IMR-90 (cell line): ENCODE data around the gene BIK. TPM values are rescaled to one million over a fixed set of nuclear protein-coding genes. Genes with fewer than 3 reads are reported as not detected.

Source experiments
- ATAC-seq: fragments of 200-7000 bp; cut with Tn5 transposase; 2 replicates; pipeline ENCODE4 v1.9.1; 2020; ENCODE audit warnings: low read depth, mild to moderate bottlenecking, moderate library complexity
- BruUV-seq: library from RNA; stranded (reverse); fragments of 400-500 nt; replicated peaks from 2 replicates; lab custom pipeline; 2021; lab: Mats Ljungman, UMichigan
- CTCF ChIA-PET: fragments of 300-600 bp; formaldehyde crosslinking; extraction: SDS; loops from one replicate; lab custom pipeline; 2021; ENCODE audit warnings: antibody characterized with exemption; lab: Yijun Ruan, JAX
- POLR2A ChIA-PET: fragments of 300-600 bp; sonication (Branson Sonifier 250); formaldehyde crosslinking; loops from one replicate; lab custom pipeline; 2022; ENCODE audit warnings: antibody characterized with exemption; ENCODE audit not compliant: unreplicated experiment; lab: Charles Lee
- DNase-seq: peaks from one replicate; pipeline ENCODE4 v3.0.0; 2013
- H2AFZ ChIP-seq: replicated peaks from 2 replicates; pipeline ENCODE3; 2013; ENCODE audit warnings: low read length, mild to moderate bottlenecking; ENCODE audit not compliant: poor library complexity
- H2AK5ac ChIP-seq: 2 replicates; pipeline ENCODE4 v1.6.1; 2013; ENCODE audit warnings: low read depth, low read length, inconsistent platforms
- H2AK9ac ChIP-seq: replicated peaks from 2 replicates; pipeline ENCODE3; 2013; ENCODE audit warnings: mild to moderate bottlenecking, low read depth, low read length, moderate library complexity; ENCODE audit not compliant: poor library complexity
- H2BK120ac ChIP-seq: 2 replicates; pipeline ENCODE4 v1.6.1; 2013; ENCODE audit warnings: low read depth, low read length, inconsistent platforms
- H2BK15ac ChIP-seq: 3 replicates; pipeline ENCODE4 v1.6.1; 2013; ENCODE audit warnings: low read depth, low read length, inconsistent platforms
- H2BK20ac ChIP-seq: 2 replicates; pipeline ENCODE4 v1.6.1; 2013; ENCODE audit warnings: low read depth, mild to moderate bottlenecking, inconsistent platforms, low read length, moderate library complexity
- H2BK5ac ChIP-seq: 2 replicates; pipeline ENCODE4 v1.6.1; 2013; ENCODE audit warnings: mild to moderate bottlenecking, low read depth, low read length, inconsistent platforms; ENCODE audit not compliant: poor library complexity, severe bottlenecking
- H3K14ac ChIP-seq: replicated peaks from 2 replicates; pipeline ENCODE4 v1.6.1; 2013; ENCODE audit warnings: low read depth, low read length, inconsistent platforms
- H3K18ac ChIP-seq: 2 replicates; pipeline ENCODE4 v1.6.1; 2013; ENCODE audit warnings: low read depth, low read length, control low read depth
- H3K23ac ChIP-seq: 2 replicates; pipeline ENCODE4 v1.6.1; 2013; ENCODE audit warnings: low read depth, low read length, inconsistent platforms
- H3K27ac ChIP-seq: 2 replicates; pipeline ENCODE4 v1.5.1; 2013; ENCODE audit warnings: mild to moderate bottlenecking, control low read depth, low read length; ENCODE audit not compliant: insufficient read depth
- H3K27me3 ChIP-seq: 2 replicates; pipeline ENCODE4 v1.6.1; 2013; ENCODE audit warnings: low read length; ENCODE audit not compliant: control insufficient read depth, insufficient read depth
- H3K36me3 ChIP-seq: 2 replicates; pipeline ENCODE4 v1.6.1; 2013; ENCODE audit warnings: low read length, mixed read lengths; ENCODE audit not compliant: control insufficient read depth, insufficient read depth
- H3K4ac ChIP-seq: 2 replicates; pipeline ENCODE4 v1.6.1; 2013; ENCODE audit warnings: low read depth, low read length, inconsistent platforms
- H3K4me1 ChIP-seq: 2 replicates; pipeline ENCODE4 v1.6.1; 2013; ENCODE audit warnings: low read length, mixed read lengths; ENCODE audit not compliant: control insufficient read depth, insufficient read depth
- H3K4me2 ChIP-seq: 2 replicates; pipeline ENCODE4 v1.6.1; 2013; ENCODE audit warnings: low read depth, mild to moderate bottlenecking, control low read depth, low read length, moderate library complexity
- H3K4me3 ChIP-seq: 2 replicates; pipeline ENCODE4 v1.5.1; 2013; ENCODE audit warnings: low read depth, mild to moderate bottlenecking, control low read depth, low read length, moderate library complexity; ENCODE audit not compliant: insufficient read depth
- H3K56ac ChIP-seq: 2 replicates; pipeline ENCODE4 v1.6.1; 2013; ENCODE audit warnings: low read length, inconsistent platforms; ENCODE audit not compliant: insufficient read depth; ENCODE audit errors: extremely low read depth
- H3K79me1 ChIP-seq, 2 experiments: 2 replicates each; pipeline ENCODE4 v1.6.1; 2013; ENCODE audit warnings: low read length in 2 of 2, inconsistent platforms in 1 of 2, low read depth in 1 of 2
- H3K9ac ChIP-seq: 2 replicates; pipeline ENCODE4 v1.6.1; 2013; ENCODE audit warnings: low read depth, low read length, control low read depth
- H3K9me1 ChIP-seq: 2 replicates; pipeline ENCODE4 v1.6.1; 2013; ENCODE audit warnings: low read length, inconsistent platforms; ENCODE audit not compliant: insufficient read depth
- H3K9me3 ChIP-seq: 2 replicates; pipeline ENCODE4 v1.6.1; 2013; ENCODE audit warnings: low read length; ENCODE audit not compliant: control insufficient read depth, insufficient read depth
- H4K20me1 ChIP-seq: 2 replicates; pipeline ENCODE4 v1.6.1; 2013; ENCODE audit warnings: low read length, inconsistent platforms; ENCODE audit not compliant: insufficient read depth
- H4K5ac ChIP-seq: 2 replicates; pipeline ENCODE4 v1.6.1; 2013; ENCODE audit warnings: mild to moderate bottlenecking, low read depth, low read length, control low read depth
- H4K8ac ChIP-seq, 2 experiments: 2 replicates each; pipeline ENCODE4 v1.6.1; 2013; ENCODE audit warnings: low read depth in 2 of 2, low read length in 2 of 2, control low read depth in 1 of 2, inconsistent platforms in 1 of 2
- H4K91ac ChIP-seq: 2 replicates; pipeline ENCODE4 v1.6.1; 2013; ENCODE audit warnings: low read depth, low read length, inconsistent platforms; ENCODE audit not compliant: insufficient read depth
- CEBPB ChIP-seq: IDR thresholded peaks from 2 replicates; pipeline ENCODE4 v1.6.1; 2012; ENCODE audit warnings: low read depth, low read length, improper control_type of control experiment
- RAD21 ChIP-seq: IDR thresholded peaks from 2 replicates; pipeline ENCODE4 v1.6.1; 2012; ENCODE audit warnings: low read length, improper control_type of control experiment
- RCOR1 ChIP-seq: IDR thresholded peaks from 2 replicates; pipeline ENCODE4 v1.6.1; 2012; ENCODE audit warnings: mild to moderate bottlenecking, low read length, improper control_type of control experiment; ENCODE audit not compliant: insufficient replicate concordance
- RFX5 ChIP-seq: IDR thresholded peaks from 2 replicates; pipeline ENCODE4 v1.8.0; 2012; ENCODE audit warnings: low read depth, mild to moderate bottlenecking, low read length, moderate library complexity
- SMC3 ChIP-seq: fragments of 150-350 bp; IDR thresholded peaks from 2 replicates; pipeline ENCODE4 v1.6.1; 2016; ENCODE audit warnings: low read depth, mild to moderate bottlenecking, antibody characterized with exemption, low read length, moderate library complexity
- WGBS, 2 experiments: methylation state at CpG; one replicate each; pipeline versions ENCODE4 v1.1.5 to v1.1.7; 2013; ENCODE audit warnings: missing lambda C conversion rate in 2 of 2; ENCODE audit not compliant: insufficient read length in 1 of 2; ENCODE audit errors: extremely low coverage in 2 of 2; 5-methylcytosine and 5-hydroxymethylcytosine counted together
- dilution Hi-C: fragments of 300-500 bp; cut with HindIII; formaldehyde crosslinking; loops from one replicate; pipeline ENCODE4 v1.14.3; 2018; ENCODE audit warnings: low sequenced_read_pairs; ENCODE audit not compliant: unreplicated experiment
- in situ Hi-C: fragments of 300-500 bp; cut with MboI; formaldehyde crosslinking; loops from 3 replicates; pipeline ENCODE4 v1.14.3; 2019; ENCODE audit warnings: low sequenced_read_pairs, inconsistent platforms, mixed read lengths
- intact Hi-C: fragments of 100-400 bp; cut with micrococcal nuclease; formaldehyde crosslinking; loops from 2 replicates; pipeline ENCODE4 v1.10.0; 2022
- polyA plus RNA-seq, 3 experiments: library from polyadenylated mRNA; depleted of rRNA; stranded (reverse); fragments of >200 nt; gene quantifications; 2 replicates each; pipeline ENCODE4 v1.2.3, GENCODE V29; 2012; ENCODE audit warnings: low replicate concordance in 1 of 3
- total RNA-seq: library from RNA; depleted of rRNA; stranded (reverse); fragments of >200 nt; gene quantifications from 2 replicates; pipeline ENCODE4 v1.2.3, GENCODE V29; 2012
- TF ChIP-seq, protein P1 (sequence below): conservative IDR thresholded peaks from 2 replicates; pipeline ENCODE4 v1.5.1; 2012; ENCODE audit warnings: mild to moderate bottlenecking, low read depth, low read length, improper control_type of control experiment

Gene BIK
- total and polyA plus RNA-seq, 2 of the 4 experiments (the other 2 are of a cell fraction): 0.18 TPM; not detected in 1

DNA sequence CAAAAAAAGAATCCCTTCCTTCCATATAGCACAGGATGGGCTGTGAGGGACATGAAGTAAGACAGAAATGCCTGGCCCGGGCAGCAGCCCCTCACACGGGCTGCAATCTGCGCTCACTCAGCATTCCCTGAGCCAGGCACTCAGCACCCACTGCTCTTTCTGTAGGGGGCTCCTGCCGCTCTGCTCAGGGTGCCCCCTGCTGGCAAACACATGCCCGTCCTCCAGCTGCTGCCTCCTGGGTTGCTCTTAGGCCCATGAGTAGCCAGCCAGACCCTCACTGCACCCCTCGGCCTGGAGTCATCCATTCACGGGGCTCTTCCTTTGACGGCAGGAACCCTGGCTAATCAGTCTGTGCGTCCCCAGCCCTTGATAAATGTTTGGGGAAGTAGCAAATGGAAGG, 25.7 kb downstream of the BIK start:
- Histone ChIP-seq H3K23ac (no peak overlapping the region), H3K79me1 (peaks cover 6 to 12% of the 10 kb centered on the region in 2 experiments; a peak in 2 of 4 replicates), H2BK15ac (no peak overlapping the region), H3K4ac (no peak overlapping the region), H4K8ac (no peak overlapping the region), H2AK5ac (no peak overlapping the region), H3K27ac (no peak overlapping the region), H3K56ac (no peak overlapping the region), H2AK9ac (no peak overlapping the region), H3K14ac (no peak overlapping the region), H4K5ac (no peak overlapping the region), H3K4me1 (no peaks in the 10 kb centered on the region), H3K4me3 (no peak overlapping the region), H4K20me1 (no peaks in the 10 kb centered on the region; the same call in 1 of the 2 replicates), H3K27me3 (no peaks in the 10 kb centered on the region), H4K91ac (no peak overlapping the region), H3K36me3 (peaks cover 46% of the 10 kb centered on the region), H3K9ac (no peak overlapping the region), H3K18ac (no peak overlapping the region), H2BK5ac (no peak overlapping the region), H2BK20ac (no peak overlapping the region), H3K4me2 (no peak overlapping the region), H3K9me1 (no peaks in the 10 kb centered on the region), H2AFZ (no peak overlapping the region), H2BK120ac (no peak overlapping the region), H3K9me3 (no peaks in the 10 kb centered on the region)
- in situ Hi-C loops: no loop called here
- CTCF ChIA-PET: no interaction called here
- no TSS peak for BruUV-seq
- intact Hi-C loops: no loop called here
- TF ChIP-seq, protein P1, sequence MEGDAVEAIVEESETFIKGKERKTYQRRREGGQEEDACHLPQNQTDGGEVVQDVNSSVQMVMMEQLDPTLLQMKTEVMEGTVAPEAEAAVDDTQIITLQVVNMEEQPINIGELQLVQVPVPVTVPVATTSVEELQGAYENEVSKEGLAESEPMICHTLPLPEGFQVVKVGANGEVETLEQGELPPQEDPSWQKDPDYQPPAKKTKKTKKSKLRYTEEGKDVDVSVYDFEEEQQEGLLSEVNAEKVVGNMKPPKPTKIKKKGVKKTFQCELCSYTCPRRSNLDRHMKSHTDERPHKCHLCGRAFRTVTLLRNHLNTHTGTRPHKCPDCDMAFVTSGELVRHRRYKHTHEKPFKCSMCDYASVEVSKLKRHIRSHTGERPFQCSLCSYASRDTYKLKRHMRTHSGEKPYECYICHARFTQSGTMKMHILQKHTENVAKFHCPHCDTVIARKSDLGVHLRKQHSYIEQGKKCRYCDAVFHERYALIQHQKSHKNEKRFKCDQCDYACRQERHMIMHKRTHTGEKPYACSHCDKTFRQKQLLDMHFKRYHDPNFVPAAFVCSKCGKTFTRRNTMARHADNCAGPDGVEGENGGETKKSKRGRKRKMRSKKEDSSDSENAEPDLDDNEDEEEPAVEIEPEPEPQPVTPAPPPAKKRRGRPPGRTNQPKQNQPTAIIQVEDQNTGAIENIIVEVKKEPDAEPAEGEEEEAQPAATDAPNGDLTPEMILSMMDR: peak; percentile 61
- TF ChIP-seq RCOR1: no peak
- TF ChIP-seq RAD21: peak; percentile 67
- TF ChIP-seq RFX5: no peak
- no peak for TF ChIP-seq CEBPB
- peak; percentile 68 for TF ChIP-seq SMC3
- peak; percentile 30 for DNase-seq
- POLR2A ChIA-PET: no interaction called here
- dilution Hi-C loops: no loop called here
- WGBS, 2 experiments: 54% methylated on average over 5 of the region's 9 CpGs; no CpG with 5 or more reads in 1 of the 2 experiments
- peak; percentile 92 for ATAC-seq
